T-helper 17 cell (primary cell): ENCODE data around the gene ARHGEF37. TPM values are rescaled to one million over a fixed set of nuclear protein-coding genes. Genes with fewer than 3 reads are reported as not detected.

Source experiments
- ATAC-seq: fragments of 150-1000 bp; cut with Tn5 transposase; 2 replicates; pipeline ENCODE4 v1.10.0; 2021; ENCODE audit warnings: mild to moderate bottlenecking, moderate library complexity
- DNase-seq, 3 donors: peaks; one replicate each; pipeline versions ENCODE4 v3.0.0 to v3.0.0-alpha.2; 2020 to 2021
- H3K9me3 ChIP-seq: one replicate; pipeline ENCODE4 v1.7.0; 2013; ENCODE audit warnings: low read length, mild to moderate bottlenecking; ENCODE audit not compliant: control insufficient read depth, poor library complexity, severe bottlenecking
- H3K27ac Mint-ChIP-seq: one replicate; pipeline ENCODE4 v1.8.0; 2022; ENCODE audit warnings: mild to moderate bottlenecking, moderate library complexity, mixed read lengths
- H3K27me3 Mint-ChIP-seq: one replicate; pipeline ENCODE4 v1.8.0; 2022; ENCODE audit warnings: mixed read lengths
- H3K36me3 Mint-ChIP-seq: one replicate; pipeline ENCODE4 v1.8.0; 2022; ENCODE audit warnings: low read depth, mixed read lengths
- H3K4me1 Mint-ChIP-seq: one replicate; pipeline ENCODE4 v1.8.0; 2022; ENCODE audit warnings: mild to moderate bottlenecking, mixed read lengths
- H3K4me3 Mint-ChIP-seq: one replicate; pipeline ENCODE4 v1.8.0; 2022; ENCODE audit warnings: mild to moderate bottlenecking, moderate library complexity, mixed read lengths
- total RNA-seq, 4 donors: library from RNA in 2 of 4; stranded (reverse) in 2 of 4; gene quantifications; one replicate each; pipeline ENCODE4 v1.2.3 and lab custom pipeline; 2022 to 2026

ARHGEF37 gene
- total RNA-seq, 2 donors from 2014 or later = 0.25 to 0.76 TPM

DNA sequence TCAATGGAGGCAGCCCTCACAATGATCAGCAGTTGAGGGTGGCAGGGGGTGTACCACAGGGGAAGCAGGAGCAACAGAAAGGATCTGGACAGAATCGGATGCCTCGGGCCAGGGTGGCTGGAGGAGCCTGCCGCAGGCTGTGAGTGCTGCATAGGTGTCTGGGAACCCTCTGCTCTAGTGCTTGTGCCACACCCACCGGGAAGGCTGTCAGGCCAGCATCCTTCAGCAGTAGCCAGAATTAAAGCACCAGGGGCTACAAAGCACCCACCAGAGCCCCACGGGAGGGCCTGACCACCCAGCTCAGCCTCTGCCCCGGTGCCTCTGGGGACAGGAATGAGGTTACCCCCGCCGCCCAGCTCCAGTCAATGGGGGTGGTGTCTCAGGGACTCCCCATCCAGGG is 49.0 kb downstream of the ARHGEF37 start:
- no peak for DNase-seq
- Mint-ChIP-seq H3K4me3 (no peak overlapping the region), H3K27me3 (peaks cover 12% of the 10 kb centered on the region), H3K4me1 (peaks cover 8% of the 10 kb centered on the region), H3K36me3 (no peaks in the 10 kb centered on the region), H3K27ac (no peak overlapping the region)
- ATAC-seq = no peak
- H3K9me3 ChIP-seq = no peaks in the 10 kb centered on the region

- DNase-seq (no peak), ATAC-seq (no peak)
- H3K9me3 ChIP-seq = no peaks in the 10 kb centered on the region
- Mint-ChIP-seq H3K4me3 (no peak overlapping the region), H3K4me1 (peaks cover 8% of the 10 kb centered on the region), H3K36me3 (no peaks in the 10 kb centered on the region), H3K27me3 (peaks cover 12% of the 10 kb centered on the region), H3K27ac (peak overlapping the region; percentile 74)
Measured at GRCh38 chr5:149631506-149631905, 50.2 kb downstream of the ARHGEF37 start.

DNA sequence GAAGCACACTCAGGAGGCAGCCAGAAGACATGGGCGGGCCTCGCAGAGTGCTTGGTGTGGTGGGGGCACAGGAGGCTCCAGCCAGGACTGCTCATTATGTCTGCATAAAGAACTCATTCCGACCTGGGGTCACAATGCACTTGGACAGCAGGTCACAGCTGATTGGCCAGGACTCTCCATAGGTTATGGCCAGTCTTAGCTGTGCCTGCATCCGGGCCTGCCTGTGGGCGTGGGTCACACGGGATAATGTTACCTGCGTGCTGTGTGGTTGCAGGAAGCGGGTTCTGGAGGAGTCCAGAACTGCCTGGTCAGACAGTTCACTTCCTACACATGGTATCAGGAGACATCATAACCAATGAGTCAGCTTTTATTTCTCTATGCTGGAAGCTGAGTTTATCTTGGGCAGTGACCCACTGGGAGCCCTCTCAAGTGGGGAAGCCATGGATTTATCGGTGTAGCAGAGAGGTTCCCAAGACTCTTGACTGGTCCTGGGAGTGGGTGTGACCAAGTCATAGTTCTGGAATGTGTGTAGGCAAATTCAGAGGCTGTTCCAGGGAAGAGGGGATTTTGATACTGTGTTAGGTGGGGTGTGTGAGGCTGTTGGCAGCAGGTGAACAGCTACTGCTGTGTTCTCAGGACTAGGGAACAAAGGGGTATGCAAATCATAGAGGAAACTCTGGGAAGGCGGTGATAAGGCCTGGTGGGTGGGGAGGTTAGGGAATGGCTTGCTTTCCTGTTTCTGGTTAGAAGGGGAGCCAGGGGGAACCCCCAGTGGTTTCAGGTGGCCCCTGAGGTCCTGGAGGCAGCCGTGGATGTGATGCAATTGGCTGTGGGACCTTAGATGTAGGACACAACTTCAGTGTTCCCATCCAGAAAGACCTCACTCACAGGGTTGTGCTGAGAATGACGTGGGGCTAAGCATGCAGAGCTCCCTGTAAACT is 51.3 kb downstream of the ARHGEF37 start:
- ATAC-seq (no peak), DNase-seq (no peak)
- peaks cover 10% of the 10 kb centered on the region for H3K4me1 Mint-ChIP-seq
- H3K27ac Mint-ChIP-seq = peak overlapping the region; percentile 74
- H3K9me3 ChIP-seq = no peaks in the 10 kb centered on the region
- H3K4me3 Mint-ChIP-seq = no peak overlapping the region
- no peaks in the 10 kb centered on the region for H3K36me3 Mint-ChIP-seq
- H3K27me3 Mint-ChIP-seq = peaks cover 12% of the 10 kb centered on the region

DNA sequence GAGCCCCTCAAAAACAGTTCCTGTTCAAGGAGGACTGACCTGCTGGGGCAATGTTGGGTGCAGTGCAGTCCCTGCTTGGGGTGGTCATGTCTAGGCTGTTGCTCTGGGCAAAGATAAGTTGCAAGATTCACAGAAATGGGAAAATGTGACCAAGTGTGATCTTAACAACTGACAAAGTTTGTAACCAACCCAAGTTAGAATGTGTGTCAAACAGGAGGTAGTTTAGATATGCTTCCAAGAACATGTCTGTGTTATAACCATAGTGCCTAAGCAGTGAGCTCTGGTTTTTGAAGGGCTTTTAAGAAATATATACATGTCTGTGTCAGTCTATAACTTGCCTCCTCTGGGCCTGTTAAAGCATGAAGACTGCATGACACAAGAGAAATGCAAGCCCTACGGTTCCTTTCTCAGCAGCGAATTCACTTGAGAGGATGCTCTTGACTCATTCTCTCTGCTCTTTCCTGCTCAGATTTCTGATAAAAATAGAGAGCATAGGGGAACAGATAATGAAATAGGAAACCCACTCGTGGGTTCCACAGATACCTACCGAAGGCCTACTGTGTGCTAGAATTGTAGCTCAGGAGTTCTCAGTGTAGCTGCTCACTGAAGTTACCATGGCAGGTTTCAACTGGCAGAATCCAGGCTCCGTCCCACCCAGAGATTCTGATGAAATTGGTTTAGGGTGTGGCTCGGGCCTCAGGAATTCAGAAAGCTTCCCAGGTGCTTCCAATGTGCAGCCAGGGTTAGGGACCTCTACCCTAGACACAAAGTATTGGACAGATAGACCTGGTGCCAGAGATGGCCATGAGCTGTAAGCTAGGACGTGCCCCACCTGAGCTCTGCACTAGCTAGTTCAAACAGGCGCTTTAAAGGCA is 52.4 kb downstream of the ARHGEF37 start:
- no peak overlapping the region for H3K27ac Mint-ChIP-seq
- no peak for ATAC-seq

DNA sequence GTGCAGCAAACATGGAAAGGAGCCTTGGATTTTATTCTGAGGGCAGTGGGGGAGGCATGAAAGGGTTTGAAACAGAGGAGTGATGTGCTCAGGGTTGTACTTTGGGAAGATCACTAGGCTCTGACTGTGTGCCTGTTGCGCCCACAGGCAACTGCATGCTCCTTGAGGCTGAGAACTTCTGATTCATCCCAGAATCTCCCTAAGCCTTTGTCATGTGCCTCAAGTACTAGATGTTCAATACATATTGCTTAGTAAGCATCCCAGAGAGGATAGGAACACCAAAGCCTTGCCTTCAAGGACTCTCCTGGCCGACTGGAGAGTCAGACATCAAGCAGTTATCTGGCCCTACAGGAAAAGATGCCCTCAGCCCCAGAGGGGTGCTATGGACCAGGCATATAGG is 54.1 kb downstream of the ARHGEF37 start:
- H3K4me3 Mint-ChIP-seq = no peak overlapping the region
- no peaks in the 10 kb centered on the region for H3K36me3 Mint-ChIP-seq
- H3K9me3 ChIP-seq = no peaks in the 10 kb centered on the region
- H3K27ac Mint-ChIP-seq = peak overlapping the region; percentile 45
- peaks cover 8% of the 10 kb centered on the region for H3K4me1 Mint-ChIP-seq
- H3K27me3 Mint-ChIP-seq = peaks cover 3% of the 10 kb centered on the region
- DNase-seq = no peak
- ATAC-seq = no peak

More for the DNA sequence above, 52.4 kb downstream of the ARHGEF37 start:
- H3K27me3 Mint-ChIP-seq = peaks cover 12% of the 10 kb centered on the region
- no peaks in the 10 kb centered on the region for H3K36me3 Mint-ChIP-seq
- H3K9me3 ChIP-seq = no peaks in the 10 kb centered on the region
- DNase-seq = no peak
- H3K4me3 Mint-ChIP-seq = no peak overlapping the region
- H3K4me1 Mint-ChIP-seq = peaks cover 10% of the 10 kb centered on the region

GRCh38 chr5:149636191-149636860 is 55.0 kb downstream of the ARHGEF37 start:
- H3K36me3 Mint-ChIP-seq = no peaks in the 10 kb centered on the region
- ATAC-seq (no peak), DNase-seq (no peak)
- peaks cover 8% of the 10 kb centered on the region for H3K4me1 Mint-ChIP-seq
- no peak overlapping the region for H3K4me3 Mint-ChIP-seq
- peak overlapping the region; percentile 45 for H3K27ac Mint-ChIP-seq
- peaks cover 4% of the 10 kb centered on the region for H3K27me3 Mint-ChIP-seq
- no peaks in the 10 kb centered on the region for H3K9me3 ChIP-seq

DNA sequence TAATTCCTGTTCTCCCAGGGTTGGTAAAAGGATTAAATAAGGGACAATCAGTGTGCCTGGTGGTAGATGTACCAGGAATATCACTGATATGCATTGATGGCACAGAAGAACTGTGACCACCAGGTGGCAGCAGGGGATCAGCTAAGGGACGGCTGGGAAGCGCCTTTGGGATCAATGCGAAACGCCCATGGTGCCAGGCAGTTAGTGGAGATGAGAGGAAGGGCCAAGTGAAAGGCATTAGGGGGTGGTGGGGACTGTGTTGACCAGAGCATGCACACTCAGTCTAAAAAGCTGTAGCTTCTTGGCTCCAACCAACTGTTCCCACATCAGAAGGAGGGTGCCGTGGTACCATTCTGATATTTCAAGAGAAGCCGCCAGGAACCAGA is 55.6 kb downstream of the ARHGEF37 start:
- peak; percentile 66 for ATAC-seq
- peaks cover 4% of the 10 kb centered on the region for H3K27me3 Mint-ChIP-seq
- H3K9me3 ChIP-seq = no peaks in the 10 kb centered on the region
- peak overlapping the region; percentile 39 for H3K4me3 Mint-ChIP-seq
- H3K36me3 Mint-ChIP-seq = no peaks in the 10 kb centered on the region
- peaks cover 8% of the 10 kb centered on the region for H3K4me1 Mint-ChIP-seq
- no peak overlapping the region for H3K27ac Mint-ChIP-seq
- peak in 2 of 3 donors; percentile 42 to 55 for DNase-seq

DNA sequence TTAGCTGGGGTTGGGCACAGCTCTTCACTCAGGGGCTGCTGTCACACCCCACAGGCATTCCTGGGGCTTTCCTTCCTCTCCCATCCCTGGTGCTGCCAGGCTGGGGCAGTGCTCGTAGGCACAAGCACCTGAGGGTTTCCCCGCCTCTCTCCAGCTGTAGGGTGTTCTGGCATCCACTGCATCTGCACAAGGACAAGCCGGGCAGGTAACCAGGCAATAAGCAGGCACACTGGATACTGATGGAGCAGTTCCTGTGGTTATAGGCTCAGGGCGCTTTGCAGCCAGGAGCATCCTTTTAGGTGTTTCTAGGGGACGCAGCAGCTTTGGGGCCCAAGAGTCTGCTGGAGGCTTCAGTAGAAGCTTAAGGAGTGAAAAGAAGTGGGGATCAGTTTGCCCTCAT is 56.8 kb downstream of the ARHGEF37 start:
- Mint-ChIP-seq H3K27ac (no peak overlapping the region), H3K4me1 (peaks cover 4% of the 10 kb centered on the region), H3K27me3 (peaks cover 4% of the 10 kb centered on the region), H3K4me3 (no peak overlapping the region), H3K36me3 (no peaks in the 10 kb centered on the region)
- no peak for ATAC-seq
- DNase-seq = no peak
- no peaks in the 10 kb centered on the region for H3K9me3 ChIP-seq

- ATAC-seq (no peak), DNase-seq (no peak)
- no peak overlapping the region for H3K4me3 Mint-ChIP-seq
- H3K27ac Mint-ChIP-seq = no peak overlapping the region
- H3K27me3 Mint-ChIP-seq = peaks cover 9% of the 10 kb centered on the region
- H3K9me3 ChIP-seq = no peaks in the 10 kb centered on the region
- peaks cover 8% of the 10 kb centered on the region for H3K4me1 Mint-ChIP-seq
- no peaks in the 10 kb centered on the region for H3K36me3 Mint-ChIP-seq
Measured at GRCh38 chr5:149638546-149639241, 57.4 kb downstream of the ARHGEF37 start.

- H3K9me3 ChIP-seq = no peaks in the 10 kb centered on the region
- Mint-ChIP-seq H3K27me3 (peaks cover 9% of the 10 kb centered on the region), H3K4me3 (no peak overlapping the region), H3K27ac (peak overlapping the region; percentile 81), H3K36me3 (no peaks in the 10 kb centered on the region), H3K4me1 (peaks cover 8% of the 10 kb centered on the region)
- DNase-seq = no peak
- no peak for ATAC-seq
Measured at GRCh38 chr5:149639737-149640136, 58.4 kb downstream of the ARHGEF37 start.

GRCh38 chr5:149640350-149640999 is 59.2 kb downstream of the ARHGEF37 start:
- Mint-ChIP-seq H3K36me3 (no peaks in the 10 kb centered on the region), H3K4me3 (no peak overlapping the region), H3K4me1 (peaks cover 8% of the 10 kb centered on the region), H3K27ac (peak overlapping the region; percentile 81), H3K27me3 (peaks cover 9% of the 10 kb centered on the region)
- ATAC-seq = no peak
- H3K9me3 ChIP-seq = no peaks in the 10 kb centered on the region
- DNase-seq = no peak

- Mint-ChIP-seq H3K4me3 (no peak overlapping the region), H3K36me3 (no peaks in the 10 kb centered on the region), H3K27me3 (peaks cover 9% of the 10 kb centered on the region), H3K27ac (no peak overlapping the region), H3K4me1 (peaks cover 8% of the 10 kb centered on the region)
- H3K9me3 ChIP-seq = no peaks in the 10 kb centered on the region
- ATAC-seq = no peak
- DNase-seq = no peak
Measured at GRCh38 chr5:149641000-149641576, 59.8 kb downstream of the ARHGEF37 start.
